HEK293 (cell line): ENCODE results near the gene HIF1A.

ENCODE experiments used
- CTCF ChIP-seq: fragments of 450-650 bp; formaldehyde crosslinking; IDR thresholded peaks from 2 replicates; pipeline ENCODE4 v1.5.1; 2016; ENCODE audit warnings: missing biosample characterization, missing genetic modification characterization
- MZF1 ChIP-seq: fragments of 450-650 bp; formaldehyde crosslinking; IDR thresholded peaks from 2 replicates; pipeline ENCODE4 v1.5.1; 2017; ENCODE audit warnings: missing biosample characterization, missing genetic modification characterization, borderline replicate concordance
- PBX3 ChIP-seq: sonication (generic); formaldehyde crosslinking; IDR thresholded peaks from 2 replicates; pipeline ENCODE4 v1.8.1; 2022; ENCODE audit warnings: mild to moderate bottlenecking, moderate library complexity, missing genetic modification reagents
- ZNF148 ChIP-seq: fragments of 450-650 bp; formaldehyde crosslinking; IDR thresholded peaks from 2 replicates; pipeline ENCODE4 v1.5.0; 2017; ENCODE audit warnings: missing biosample characterization, missing genetic modification characterization, borderline replicate concordance
- ZNF654 ChIP-seq: fragments of 450-650 bp; formaldehyde crosslinking; IDR thresholded peaks from 2 replicates; pipeline ENCODE4 v1.5.1; 2016; ENCODE audit warnings: low read depth, missing biosample characterization, missing genetic modification characterization
- ZNF785 ChIP-seq: fragments of 450-650 bp; formaldehyde crosslinking; IDR thresholded peaks from 2 replicates; pipeline ENCODE4 v1.5.1; 2016; ENCODE audit warnings: missing biosample characterization, missing genetic modification characterization
- ZNF830 ChIP-seq: fragments of 450-650 bp; IDR thresholded peaks from 2 replicates; pipeline ENCODE4 v1.5.0; 2018; ENCODE audit warnings: missing biosample characterization, missing genetic modification characterization, low read depth, mild to moderate bottlenecking, moderate library complexity

GRCh38 chr14:61678975-61679374 lies 16.3 kb upstream of the HIF1A start:
- TF ChIP-seq CTCF (tag by site-specific recombination) (no peak), PBX3 (no peak), ZNF830 (tag by site-specific recombination) (no peak), MZF1 (tag by site-specific recombination) (no peak), ZNF785 (tag by site-specific recombination) (no peak), ZNF654 (tag by site-specific recombination) (no peak), ZNF148 (tag by site-specific recombination) (no peak)
